Effector CD4-positive, alpha-beta T cell (primary cell): ENCODE results near the gene IFT122.

Experiments
- DNase-seq: peaks from one replicate; pipeline ENCODE4 v3.0.0-alpha.2; 2020

The IFT122 gene

GRCh38 chr3:129441782-129442181, 1.8 kb downstream of the IFT122 start:
- DNase-seq: no peak

DNA sequence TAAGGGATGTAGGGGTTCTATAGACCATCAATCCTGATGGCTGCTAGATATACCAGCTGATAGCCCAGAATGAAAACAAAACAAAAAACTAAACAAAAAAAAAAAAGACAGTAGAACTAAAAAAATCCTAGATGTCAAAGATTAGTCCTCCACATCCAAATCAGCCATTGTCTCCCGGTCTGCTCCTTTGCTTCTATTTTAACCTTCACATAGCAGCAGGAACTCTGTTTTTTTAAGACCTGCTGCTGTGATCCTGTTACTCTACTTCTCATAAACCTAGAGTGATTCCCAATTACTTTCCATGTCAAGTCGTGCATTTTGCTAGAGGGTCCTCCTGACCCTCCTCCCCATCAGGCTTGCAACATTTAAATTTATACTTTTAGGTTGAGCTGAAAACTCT, 2.5 kb downstream of the IFT122 start:
- DNase-seq: no peak

DNA sequence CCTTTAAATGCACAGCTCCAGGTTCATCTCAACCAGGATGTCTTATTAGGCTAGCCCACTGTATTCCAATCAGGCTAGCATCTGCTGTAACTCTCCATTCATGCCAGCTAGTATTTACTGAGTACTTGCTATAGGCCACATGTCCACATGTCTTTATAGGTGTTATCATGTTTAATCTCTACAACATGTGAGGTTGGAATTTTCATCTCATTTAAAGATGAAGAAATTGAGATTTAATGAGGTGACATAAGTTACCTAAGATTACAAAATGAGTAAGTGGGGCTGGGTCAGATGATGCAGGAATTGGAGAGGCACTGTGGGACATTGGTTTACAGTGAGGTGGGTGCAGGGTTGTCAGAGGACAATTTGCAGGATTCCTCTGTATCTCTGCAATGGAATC, 2.9 kb downstream of the IFT122 start:
- DNase-seq: no peak

- DNase-seq: no peak
Observed at GRCh38 chr3:129445471-129445870, 5.4 kb downstream of the IFT122 start.

DNA sequence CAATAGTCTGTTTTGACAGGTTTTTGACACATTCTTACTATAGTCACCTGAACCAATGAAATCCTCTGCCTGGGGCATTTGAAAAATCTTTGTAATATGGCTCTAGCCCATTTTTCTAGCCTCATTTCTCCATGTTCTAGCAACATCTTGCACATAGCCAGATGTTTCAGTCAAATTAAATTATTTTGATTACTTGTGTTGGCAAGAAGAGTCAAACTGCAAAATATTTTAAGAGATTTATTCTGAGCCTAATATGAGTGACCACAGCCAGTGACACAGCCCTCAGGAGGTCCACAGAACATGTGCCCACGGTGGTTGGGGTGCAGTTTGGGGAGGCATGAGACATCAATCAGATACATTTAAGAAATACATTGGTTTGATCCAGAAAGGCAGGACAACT, 6.9 kb downstream of the IFT122 start:
- DNase-seq: no peak

GRCh38 chr3:129448186-129448895, 8.3 kb downstream of the IFT122 start:
- no peak for DNase-seq

GRCh38 chr3:129449279-129450115, 9.5 kb downstream of the IFT122 start:
- DNase-seq: no peak

DNA sequence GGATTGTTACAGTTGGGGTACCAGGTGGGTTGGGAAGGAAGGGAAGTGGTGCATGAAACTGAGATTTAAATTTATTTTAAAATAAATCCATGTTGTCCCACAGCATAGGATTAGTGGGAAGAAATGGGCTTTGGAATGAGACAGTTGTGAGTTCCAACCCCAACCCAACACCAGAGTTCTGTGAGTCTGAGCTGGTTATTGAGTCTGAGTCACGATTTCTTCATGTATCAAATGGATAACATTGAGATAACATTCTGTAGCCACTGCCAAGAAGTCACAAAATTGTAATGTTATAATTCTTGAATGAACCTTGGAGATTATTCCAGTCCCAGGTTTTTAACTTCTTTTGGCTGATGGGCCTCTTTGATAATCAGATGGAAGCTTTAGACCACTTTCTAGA, 13.7 kb downstream of the IFT122 start:
- no peak for DNase-seq

DNA sequence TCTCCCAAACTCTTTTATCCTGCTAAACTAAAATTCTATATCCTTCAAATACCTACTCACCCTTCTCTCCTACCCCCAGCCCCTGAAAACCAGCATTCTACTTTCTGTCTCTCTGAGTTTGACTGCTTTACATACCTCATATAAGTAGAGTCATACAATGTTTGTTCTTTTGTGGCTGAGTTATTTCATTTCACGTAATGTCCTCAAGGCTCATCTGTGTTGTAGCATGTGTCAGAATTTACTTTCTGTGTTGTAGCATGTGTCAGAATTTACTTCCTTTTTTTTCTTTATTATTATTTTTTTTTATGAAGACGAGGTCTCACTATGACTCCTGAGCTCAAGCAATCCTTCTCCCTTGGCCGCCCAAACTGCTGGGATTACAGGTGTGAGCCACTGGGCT, 20.1 kb downstream of the IFT122 start:
- no peak for DNase-seq

DNA sequence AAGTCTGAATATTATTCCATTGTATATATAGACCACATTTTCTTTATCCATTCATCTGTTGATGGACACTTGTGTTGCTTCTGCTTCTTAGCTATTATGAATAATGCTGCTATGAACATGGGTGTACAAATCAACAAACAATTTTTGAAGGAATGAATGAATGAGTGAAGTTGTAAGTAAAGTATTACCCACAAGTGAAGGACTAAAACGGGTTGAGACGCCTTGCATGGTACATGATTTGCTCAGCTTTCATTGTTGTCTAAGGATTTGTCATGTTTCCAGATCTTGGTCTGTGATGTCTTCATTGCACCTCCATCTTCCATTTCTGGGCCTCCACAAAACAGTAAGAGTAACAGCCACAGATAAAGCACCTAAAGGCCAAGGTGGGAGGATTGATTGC, 20.5 kb downstream of the IFT122 start:
- DNase-seq: no peak

DNA sequence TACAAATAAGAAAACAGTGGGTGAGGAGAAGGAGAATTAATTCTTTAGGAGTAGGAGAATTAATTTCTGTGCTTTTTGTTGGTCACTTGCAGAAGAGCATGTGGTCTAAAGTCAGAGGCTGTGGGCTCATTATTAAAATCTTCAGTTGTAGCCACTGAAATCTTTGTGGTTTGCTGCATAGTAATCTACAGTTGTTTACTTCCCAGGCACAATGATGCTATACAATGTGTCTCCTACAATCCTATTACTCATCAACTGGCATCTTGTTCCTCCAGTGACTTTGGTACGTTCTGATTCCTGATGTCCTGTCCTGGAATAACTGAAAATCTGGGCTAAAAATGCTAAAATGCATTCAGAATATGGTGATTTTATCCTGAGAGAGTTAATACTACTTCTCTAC, 21.0 kb downstream of the IFT122 start:
- DNase-seq: no peak

DNA sequence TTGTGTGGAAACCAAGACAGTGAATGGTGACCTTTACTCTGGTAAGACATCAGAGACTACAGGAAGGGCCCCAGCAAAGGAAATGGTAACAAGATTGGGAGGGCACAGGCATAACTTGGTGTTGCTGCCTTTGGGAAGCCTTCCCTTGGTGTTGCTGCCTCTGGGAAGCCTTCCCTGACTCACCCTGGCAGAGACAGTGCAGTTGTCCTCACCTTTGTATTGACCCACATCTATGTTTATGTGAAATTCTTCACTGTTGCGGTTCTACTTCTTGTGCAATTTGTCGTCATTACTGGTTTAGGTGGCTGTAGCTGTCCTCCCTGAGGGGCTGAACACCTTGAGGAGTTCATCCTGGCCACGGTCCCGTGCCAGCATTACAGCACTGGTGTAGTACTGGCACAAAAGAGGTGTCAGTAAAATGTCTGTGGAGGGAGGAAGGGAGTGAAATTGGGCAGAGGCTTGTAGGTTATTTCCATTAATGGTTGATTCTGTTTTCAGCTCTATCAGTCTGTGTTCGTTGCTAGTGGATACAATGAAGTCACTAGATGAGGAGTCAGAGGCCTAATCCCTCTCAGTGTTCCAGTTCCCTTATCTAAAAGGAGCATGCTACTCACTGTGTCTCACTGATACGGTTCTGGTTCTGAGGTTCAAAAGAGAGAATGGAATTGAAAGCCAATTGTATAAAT, 21.6 kb downstream of the IFT122 start:
- no peak for DNase-seq

DNA sequence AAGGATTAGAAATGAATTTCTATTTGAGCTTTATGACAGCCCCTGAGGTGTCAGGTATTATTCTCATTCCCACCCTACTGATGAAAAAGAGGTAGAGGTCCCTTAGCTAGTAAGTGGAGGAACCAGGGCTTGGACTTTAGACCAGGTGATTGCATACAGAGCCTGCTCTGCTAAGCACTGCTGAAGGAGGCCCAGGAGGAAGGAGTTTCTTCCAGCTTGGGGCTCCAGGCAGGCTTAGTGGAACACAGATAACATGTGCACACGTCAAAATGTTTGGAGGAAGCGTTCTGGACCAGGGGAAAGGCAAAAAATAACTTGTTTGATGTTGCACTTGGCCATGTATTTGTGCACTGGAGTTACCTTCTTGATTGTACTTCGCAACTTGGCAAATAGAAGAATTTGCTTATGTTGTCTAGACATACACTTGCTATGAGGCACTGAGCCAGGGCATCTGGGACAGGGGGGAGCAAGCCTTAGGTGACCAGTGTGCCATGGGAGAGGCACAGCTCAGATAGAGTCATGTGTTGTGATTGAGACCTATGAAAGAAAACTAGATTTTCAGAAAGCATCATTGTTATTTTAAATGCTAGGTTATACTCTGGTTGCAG, 22.4 kb downstream of the IFT122 start:
- no peak for DNase-seq

DNA sequence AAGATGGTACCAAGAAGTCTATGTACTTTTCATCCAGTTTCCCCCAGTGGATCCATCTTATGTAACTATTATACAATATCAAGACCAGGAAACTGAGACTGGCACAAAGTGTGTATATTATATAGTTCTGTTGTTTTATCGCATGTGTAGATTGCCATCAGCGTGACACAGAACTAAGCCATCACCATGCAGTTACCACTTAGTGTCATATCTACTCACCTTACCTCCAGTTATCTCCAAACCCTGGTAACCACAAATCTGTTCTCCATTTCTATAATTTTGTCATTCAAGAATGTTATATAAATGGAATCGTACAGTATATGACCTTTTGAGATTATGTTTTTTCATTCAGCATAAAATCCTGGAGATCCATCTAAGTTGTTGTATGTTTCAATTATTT, 23.1 kb downstream of the IFT122 start:
- DNase-seq: no peak

DNA sequence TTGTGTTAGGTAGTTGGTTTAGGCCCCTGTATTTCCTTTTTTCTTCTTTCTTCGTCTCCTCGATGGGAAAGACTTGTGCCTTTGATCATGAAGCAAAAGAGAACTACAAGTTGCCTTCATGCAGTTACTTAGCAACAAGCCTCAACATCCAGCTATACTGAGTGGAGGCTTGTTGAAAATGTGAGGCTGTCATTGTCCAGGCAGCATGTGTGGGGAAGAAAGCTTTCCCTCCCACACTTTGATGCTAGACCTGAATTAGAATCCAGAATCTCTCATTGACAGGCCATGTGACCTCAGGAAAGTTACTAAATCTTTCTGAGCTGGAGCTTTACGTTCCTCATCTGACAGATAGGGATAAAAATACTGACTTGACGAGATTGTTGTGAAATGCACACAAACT, 23.7 kb downstream of the IFT122 start:
- no peak for DNase-seq

GRCh38 chr3:129467932-129468331, 27.9 kb downstream of the IFT122 start:
- DNase-seq: no peak

DNA sequence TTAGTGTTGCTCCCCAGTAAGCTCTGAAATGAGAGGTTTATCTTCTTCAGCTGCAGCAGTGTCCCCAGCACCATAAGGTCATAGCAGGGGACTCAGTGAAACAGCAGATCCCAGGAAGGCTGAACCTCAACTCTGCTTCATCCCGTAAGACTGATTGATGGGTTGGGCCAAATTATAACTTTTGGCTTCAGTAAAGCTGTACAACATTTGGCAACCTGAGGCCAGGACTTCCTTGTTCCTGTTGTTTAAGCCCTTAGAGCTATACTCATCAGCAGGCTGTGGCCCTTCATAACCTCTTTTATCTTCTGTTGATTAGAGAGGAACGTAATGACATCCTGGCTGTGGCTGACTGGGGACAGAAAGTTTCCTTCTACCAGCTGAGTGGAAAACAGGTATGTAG, 29.0 kb downstream of the IFT122 start:
- DNase-seq: no peak

DNA sequence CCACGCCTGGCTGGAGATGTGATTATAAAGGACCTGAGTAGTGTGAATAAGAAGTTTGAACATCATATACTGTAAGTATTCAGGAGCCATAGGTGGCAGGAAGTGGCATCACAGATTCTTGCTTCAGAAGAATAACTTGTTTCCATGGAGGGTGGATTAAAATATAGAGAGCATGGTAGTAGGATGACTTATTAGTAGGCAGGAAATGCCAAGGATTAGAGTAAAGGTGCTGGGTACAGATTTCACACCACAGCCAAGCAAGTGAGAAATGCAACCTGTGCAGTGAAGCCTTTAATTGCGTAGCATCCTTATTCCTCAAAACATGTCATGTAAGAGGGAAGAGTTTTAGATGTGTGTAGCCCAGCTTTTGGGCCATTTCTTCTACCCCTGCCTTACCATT, 30.8 kb downstream of the IFT122 start:
- DNase-seq: no peak

- no peak for DNase-seq
Observed at GRCh38 chr3:129473067-129473768, 33.2 kb downstream of the IFT122 start.

- no peak for DNase-seq
Observed at GRCh38 chr3:129473769-129474152, 33.7 kb downstream of the IFT122 start.

GRCh38 chr3:129474984-129475804, 35.2 kb downstream of the IFT122 start:
- no peak for DNase-seq

DNA sequence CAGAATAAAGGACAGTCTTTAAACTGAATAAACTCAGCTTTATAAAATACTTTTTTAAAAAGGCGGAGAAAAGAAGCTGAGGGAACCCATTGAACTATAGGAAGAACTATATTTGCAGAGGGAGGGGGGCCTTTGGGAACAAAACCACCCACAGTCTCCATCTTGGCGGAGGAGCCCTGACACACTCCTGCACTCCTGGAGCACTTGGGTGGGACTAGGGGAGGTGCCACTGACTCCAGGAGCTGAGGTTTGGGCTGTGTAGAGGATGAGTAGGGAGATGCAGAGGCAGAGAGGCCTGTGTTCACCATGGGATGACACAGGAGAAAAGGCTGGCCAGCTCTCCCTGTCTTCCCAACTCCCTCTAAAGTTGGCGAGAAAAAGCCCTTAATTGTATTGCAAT, 35.8 kb downstream of the IFT122 start:
- DNase-seq: no peak
